GM21360 (cell line): ENCODE measurements around the gene IL9R.
"Not testable (repeated sequence)": the region's sequence is repeated elsewhere in the genome, so short reads cannot be mapped to it uniquely, and the experiment has no call there.

Experiments used
- ATAC-seq: cut with Tn5 transposase; IDR thresholded peaks from one replicate; pipeline ENCODE4 v1.9.1; 2021; ENCODE audit warnings: mild to moderate bottlenecking, moderate library complexity; ENCODE audit not compliant: unreplicated experiment

IL9R gene

GRCh38 chrX:156028653-156029237, 31.2 kb downstream of the IL9R start:
- not testable (repeated sequence) for ATAC-seq

- ATAC-seq, result not testable (repeated sequence)
Measured at GRCh38 chrX:156029296-156029695, 31.8 kb downstream of the IL9R start.

GRCh38 chrX:156029707-156030442, 32.4 kb downstream of the IL9R start:
- ATAC-seq, result not testable (repeated sequence)

- ATAC-seq, result not testable (repeated sequence)
Measured at GRCh38 chrX:156030474-156030873, 33.0 kb downstream of the IL9R start.
